Trophoblast cell (in vitro differentiated cells and primary cell): ENCODE results near the gene AFAP1L2.

Source experiments
- DNase-seq, 2 donors: peaks; one replicate each; pipeline ENCODE4 v3.0.0-alpha.2; 2016
- H2AFZ ChIP-seq: 2 replicates; pipeline ENCODE4 v1.6.1; 2013; ENCODE audit warnings: low read length, moderate library complexity, mild to moderate bottlenecking; ENCODE audit not compliant: insufficient read depth, poor library complexity
- H2AK5ac ChIP-seq: 2 replicates; pipeline ENCODE4 v1.6.1; 2013; ENCODE audit warnings: mild to moderate bottlenecking, low read length
- H2BK120ac ChIP-seq: 2 replicates; pipeline ENCODE4 v1.6.1; 2013; ENCODE audit warnings: low read length, mild to moderate bottlenecking, moderate library complexity; ENCODE audit not compliant: insufficient read depth, poor library complexity
- H2BK12ac ChIP-seq: 2 replicates; pipeline ENCODE4 v1.6.1; 2013; ENCODE audit warnings: mild to moderate bottlenecking, low read length, moderate library complexity
- H2BK5ac ChIP-seq: 2 replicates; pipeline ENCODE4 v1.6.1; 2013; ENCODE audit warnings: low read length, low read depth, moderate library complexity, mild to moderate bottlenecking; ENCODE audit not compliant: poor library complexity
- H3K14ac ChIP-seq: 2 replicates; pipeline ENCODE4 v1.6.1; 2013; ENCODE audit warnings: mild to moderate bottlenecking, low read length
- H3K18ac ChIP-seq: 2 replicates; pipeline ENCODE4 v1.6.1; 2013; ENCODE audit warnings: mild to moderate bottlenecking, low read length
- H3K23ac ChIP-seq: 2 replicates; pipeline ENCODE4 v1.6.1; 2013; ENCODE audit warnings: low read length
- H3K27ac ChIP-seq: 2 replicates; pipeline ENCODE4 v1.5.1; 2013; ENCODE audit warnings: low read depth, mild to moderate bottlenecking, inconsistent platforms, low read length, moderate library complexity
- H3K27me3 ChIP-seq: 2 replicates; pipeline ENCODE4 v1.6.1; 2013; ENCODE audit warnings: inconsistent platforms, mild to moderate bottlenecking, low read length, moderate library complexity; ENCODE audit not compliant: insufficient read depth
- H3K36me3 ChIP-seq, 2 experiments: 1 replicate in 1 of 2; 2 replicates in 1 of 2; pipeline ENCODE4 v1.6.1; 2013; ENCODE audit warnings: low read length in 2 of 2, mild to moderate bottlenecking in 2 of 2, moderate library complexity in 1 of 2; ENCODE audit not compliant: insufficient read depth in 2 of 2, control insufficient read depth in 1 of 2
- H3K4ac ChIP-seq: 2 replicates; pipeline ENCODE4 v1.6.1; 2013; ENCODE audit warnings: low read depth, mild to moderate bottlenecking, low read length, moderate library complexity
- H3K4me1 ChIP-seq, 2 experiments: 1 replicate in 1 of 2; 2 replicates in 1 of 2; pipeline ENCODE4 v1.6.1; 2013; ENCODE audit warnings: low read length in 2 of 2, mild to moderate bottlenecking in 2 of 2, moderate library complexity in 1 of 2; ENCODE audit not compliant: insufficient read depth in 2 of 2, control insufficient read depth in 1 of 2
- H3K4me2 ChIP-seq: 2 replicates; pipeline ENCODE4 v1.6.1; 2013; ENCODE audit warnings: inconsistent platforms, mild to moderate bottlenecking, low read length, moderate library complexity
- H3K4me3 ChIP-seq: 2 replicates; pipeline ENCODE4 v1.5.1; 2013; ENCODE audit warnings: mild to moderate bottlenecking, low read depth, low read length, inconsistent platforms
- H3K79me1 ChIP-seq: one replicate; pipeline ENCODE4 v1.6.1; 2013; ENCODE audit warnings: low read length
- H3K79me2 ChIP-seq: 2 replicates; pipeline ENCODE4 v1.6.1; 2013; ENCODE audit warnings: low read length, mild to moderate bottlenecking; ENCODE audit not compliant: control insufficient read depth, insufficient read depth, poor library complexity
- H3K9ac ChIP-seq: 2 replicates; pipeline ENCODE4 v1.6.1; 2013; ENCODE audit warnings: mild to moderate bottlenecking, low read length
- H3K9me3 ChIP-seq: 2 replicates; pipeline ENCODE4 v1.6.1; 2013; ENCODE audit warnings: low read depth, mild to moderate bottlenecking, control low read depth, inconsistent platforms, low read length; ENCODE audit not compliant: insufficient read depth
- H4K12ac ChIP-seq: 2 replicates; pipeline ENCODE4 v1.6.1; 2013; ENCODE audit warnings: low read depth, mild to moderate bottlenecking, low read length, moderate library complexity
- H4K8ac ChIP-seq: 2 replicates; pipeline ENCODE4 v1.6.1; 2013; ENCODE audit warnings: low read depth, mild to moderate bottlenecking, low read length, moderate library complexity
- H4K91ac ChIP-seq: one replicate; pipeline ENCODE4 v1.6.1; 2013; ENCODE audit warnings: low read depth, mild to moderate bottlenecking, low read length, moderate library complexity
- WGBS: extraction: QIAGEN DNeasy Blood & Tissue Kit; methylation state at CpG from one replicate; pipeline ENCODE4 v1.1.7; 2013; ENCODE audit warnings: missing lambda C conversion rate; ENCODE audit not compliant: insufficient read length, insufficient coverage; ENCODE audit errors: extremely low coverage; 5-methylcytosine and 5-hydroxymethylcytosine counted together

The AFAP1L2 gene

GRCh38 chr10:114276066-114276465 is 128.2 kb downstream of the AFAP1L2 start:
- H3K9me3 ChIP-seq: peaks cover 2% of the 10 kb centered on the region
- no peak overlapping the region for H3K4me3 ChIP-seq
- H3K18ac ChIP-seq: no peak overlapping the region
- no peak overlapping the region for H2AFZ ChIP-seq
- no peak overlapping the region for H2BK12ac ChIP-seq
- peaks cover 7 to 9% of the 10 kb centered on the region in 2 experiments for H3K4me1 ChIP-seq
- H2AK5ac ChIP-seq: no peak overlapping the region
- no peak overlapping the region for H3K27ac ChIP-seq
- no peaks in the 10 kb centered on the region for H3K36me3 ChIP-seq
- no peak overlapping the region for H3K4me2 ChIP-seq
- no peak overlapping the region for H4K91ac ChIP-seq
- no peaks in the 10 kb centered on the region for H3K27me3 ChIP-seq
- no peak overlapping the region for H4K12ac ChIP-seq
- H3K9ac ChIP-seq: no peak overlapping the region
- no peak overlapping the region for H4K8ac ChIP-seq
- peaks cover 2% of the 10 kb centered on the region for H3K79me1 ChIP-seq
- no peak for DNase-seq
- no peak overlapping the region for H2BK5ac ChIP-seq
- no peak overlapping the region for H2BK120ac ChIP-seq
- no CpG with 5 or more reads among the region's 6 CpGs for WGBS
- H3K23ac ChIP-seq: no peak overlapping the region
- H3K79me2 ChIP-seq: no peaks in the 10 kb centered on the region
- H3K4ac ChIP-seq: no peak overlapping the region
- no peak overlapping the region for H3K14ac ChIP-seq

- H3K79me1 ChIP-seq: peaks cover 2% of the 10 kb centered on the region
- no peak overlapping the region for H2BK120ac ChIP-seq
- no peak overlapping the region for H2AFZ ChIP-seq
- H3K27ac ChIP-seq: no peak overlapping the region
- peaks cover 7 to 9% of the 10 kb centered on the region in 2 experiments for H3K4me1 ChIP-seq
- no CpG with 5 or more reads among the region's 16 CpGs for WGBS
- H2BK5ac ChIP-seq: no peak overlapping the region
- H4K12ac ChIP-seq: no peak overlapping the region
- H3K23ac ChIP-seq: no peak overlapping the region
- no peak overlapping the region for H3K18ac ChIP-seq
- H3K27me3 ChIP-seq: no peaks in the 10 kb centered on the region
- H4K8ac ChIP-seq: no peak overlapping the region
- no peak overlapping the region for H3K9ac ChIP-seq
- H3K9me3 ChIP-seq: peaks cover 2% of the 10 kb centered on the region
- no peak for DNase-seq
- no peaks in the 10 kb centered on the region for H3K36me3 ChIP-seq
- H3K4me3 ChIP-seq: no peak overlapping the region
- H3K4me2 ChIP-seq: no peak overlapping the region
- no peak overlapping the region for H3K14ac ChIP-seq
- no peaks in the 10 kb centered on the region for H3K79me2 ChIP-seq
- no peak overlapping the region for H4K91ac ChIP-seq
- no peak overlapping the region for H2BK12ac ChIP-seq
- no peak overlapping the region for H2AK5ac ChIP-seq
- no peak overlapping the region for H3K4ac ChIP-seq
Observed at GRCh38 chr10:114274616-114275453, 129.5 kb downstream of the AFAP1L2 start.

- no peak overlapping the region for H3K23ac ChIP-seq
- H3K18ac ChIP-seq: no peak overlapping the region
- no peak overlapping the region for H3K9ac ChIP-seq
- no peak overlapping the region for H2AFZ ChIP-seq
- H3K9me3 ChIP-seq: peaks cover 2% of the 10 kb centered on the region
- no peak overlapping the region for H2BK12ac ChIP-seq
- H2BK5ac ChIP-seq: no peak overlapping the region
- no peak overlapping the region for H2AK5ac ChIP-seq
- H4K12ac ChIP-seq: no peak overlapping the region
- H3K4me3 ChIP-seq: no peak overlapping the region
- no peaks in the 10 kb centered on the region for H3K27me3 ChIP-seq
- H4K91ac ChIP-seq: no peak overlapping the region
- H3K4me1 ChIP-seq: peaks cover 7 to 9% of the 10 kb centered on the region in 2 experiments
- no peaks in the 10 kb centered on the region for H3K36me3 ChIP-seq
- no peak overlapping the region for H2BK120ac ChIP-seq
- no CpG with 5 or more reads among the region's 3 CpGs for WGBS
- H3K14ac ChIP-seq: no peak overlapping the region
- H3K79me1 ChIP-seq: peaks cover 2% of the 10 kb centered on the region
- no peak overlapping the region for H3K4me2 ChIP-seq
- no peak overlapping the region for H3K27ac ChIP-seq
- no peak overlapping the region for H4K8ac ChIP-seq
- H3K79me2 ChIP-seq: no peaks in the 10 kb centered on the region
- H3K4ac ChIP-seq: no peak overlapping the region
- DNase-seq: no peak
Observed at GRCh38 chr10:114273910-114274309, 130.4 kb downstream of the AFAP1L2 start.

- Histone ChIP-seq H3K79me2 (no peaks in the 10 kb centered on the region), H3K23ac (no peak overlapping the region), H3K4me2 (no peak overlapping the region), H3K36me3 (no peaks in the 10 kb centered on the region), H4K91ac (no peak overlapping the region), H3K4me1 (peaks cover 7 to 9% of the 10 kb centered on the region in 2 experiments), H3K9me3 (peaks cover 2% of the 10 kb centered on the region), H4K12ac (no peak overlapping the region), H3K4ac (no peak overlapping the region), H3K79me1 (peaks cover 2% of the 10 kb centered on the region), H3K18ac (no peak overlapping the region), H3K4me3 (peak overlapping the region; percentile 28), H3K27me3 (no peaks in the 10 kb centered on the region), H3K27ac (no peak overlapping the region), H2AK5ac (no peak overlapping the region), H2BK120ac (no peak overlapping the region), H2BK12ac (peak overlapping the region; percentile 11), H3K9ac (no peak overlapping the region), H4K8ac (no peak overlapping the region), H3K14ac (no peak overlapping the region), H2BK5ac (no peak overlapping the region), H2AFZ (no peak overlapping the region)
- WGBS: no CpG with 5 or more reads among the region's 6 CpGs
- no peak for DNase-seq
Observed at GRCh38 chr10:114272696-114273095, 131.6 kb downstream of the AFAP1L2 start.
